Stimulated activated CD4-positive, alpha-beta T cell treated with anti-CD3 and anti-CD28 coated beads, Interleukin-12 subunit alpha, Interleukin-12 subunit beta, amount 100 ng/mL, for 4 hours (primary cell): Measurements from ENCODE around the gene P4HA2.
"Not testable (repeated sequence)": the region's sequence is repeated elsewhere in the genome, so short reads cannot be mapped to it uniquely, and the experiment has no call there.

Experiments
- DNase-seq: peaks from one replicate; pipeline ENCODE4 v3.0.0-alpha.2; 2020

P4HA2 gene

GRCh38 chr5:132193165-132193694 is 34.4 kb downstream of the P4HA2 start:
- DNase-seq, result no peak

- DNase-seq, result no peak
Observed at GRCh38 chr5:132190161-132190817, 37.4 kb downstream of the P4HA2 start.

GRCh38 chr5:132184588-132184987 is 43.1 kb downstream of the P4HA2 start:
- no peak for DNase-seq

- DNase-seq, result no peak
Observed at GRCh38 chr5:132183723-132184122, 43.9 kb downstream of the P4HA2 start.

GRCh38 chr5:132182359-132183040 is 45.2 kb downstream of the P4HA2 start:
- DNase-seq, result no peak

- no peak for DNase-seq
Observed at GRCh38 chr5:132181011-132181629, 46.5 kb downstream of the P4HA2 start.

GRCh38 chr5:132180134-132180745 is 47.4 kb downstream of the P4HA2 start:
- no peak for DNase-seq

GRCh38 chr5:132179405-132179804 is 48.2 kb downstream of the P4HA2 start:
- no peak for DNase-seq

- DNase-seq, result no peak
Observed at GRCh38 chr5:132177691-132178149, 49.9 kb downstream of the P4HA2 start.

- DNase-seq, result no peak
Observed at GRCh38 chr5:132176987-132177386, 50.7 kb downstream of the P4HA2 start.

- DNase-seq, result no peak
Observed at GRCh38 chr5:132176521-132176945, 51.1 kb downstream of the P4HA2 start.

- no peak for DNase-seq
Observed at GRCh38 chr5:132162945-132163344, 64.7 kb downstream of the P4HA2 start.

GRCh38 chr5:132161574-132162326 is 65.9 kb downstream of the P4HA2 start:
- DNase-seq, result not testable (repeated sequence)

GRCh38 chr5:132156413-132156812 is 71.2 kb downstream of the P4HA2 start:
- DNase-seq, result no peak

GRCh38 chr5:132150565-132150964 is 77.1 kb downstream of the P4HA2 start:
- no peak for DNase-seq

- DNase-seq, result no peak
Observed at GRCh38 chr5:132147663-132148062, 80.0 kb downstream of the P4HA2 start.

- DNase-seq, result not testable (repeated sequence)
Observed at GRCh38 chr5:132145326-132145725, 82.3 kb downstream of the P4HA2 start.

- DNase-seq, result no peak
Observed at GRCh38 chr5:132143148-132143547, 84.5 kb downstream of the P4HA2 start.

- no peak for DNase-seq
Observed at GRCh38 chr5:132142459-132142858, 85.2 kb downstream of the P4HA2 start.
